Lower leg skin (tissue), 4 donors: Measurements from ENCODE around the gene STRC. TPM values are rescaled to one million over a fixed set of nuclear protein-coding genes. Genes with fewer than 3 reads are reported as not detected.
"Not testable (repeated sequence)": the region's sequence is repeated elsewhere in the genome, so short reads cannot be mapped to it uniquely, and the experiment has no call there.

Experiments used
- DNase-seq, 2 donors: peaks; one replicate each; pipeline ENCODE4 v3.0.0-alpha.2; 2019; ENCODE audit warnings: low spot score in 2 of 2
- H3K4me3 ChIP-seq: fragments of 200-600 bp; sonication (generic); 2 replicates; pipeline ENCODE4 v1.5.1; 2017; ENCODE audit warnings: mild to moderate bottlenecking, low read depth; ENCODE audit not compliant: poor library complexity, severe bottlenecking
- CTCF ChIP-seq, 3 donors: fragments of 450-650 bp; IDR thresholded peaks; one replicate each; pipeline ENCODE4 v1.5.1; 2016; ENCODE audit warnings: antibody characterized with exemption in 3 of 3, mild to moderate bottlenecking in 3 of 3, moderate library complexity in 2 of 3
- POLR2A ChIP-seq, 2 donors: fragments of 450-650 bp; IDR thresholded peaks; one replicate each; pipeline ENCODE4 v1.6.1; 2016 to 2017; ENCODE audit warnings: antibody characterized with exemption in 2 of 2, mild to moderate bottlenecking in 1 of 2, moderate library complexity in 1 of 2
- WGBS, 2 donors: methylation state at CpG; one replicate each; pipeline ENCODE4 v1.1.5; 2018; 5-methylcytosine and 5-hydroxymethylcytosine counted together
- intact Hi-C: fragments of 100-400 bp; cut with DNase I; formaldehyde crosslinking; loops from one replicate; pipeline ENCODE4 v1.15.0; 2023; ENCODE audit warnings: low total_unique reads
- total RNA-seq, 4 donors: library from RNA; depleted of rRNA; stranded (reverse); fragments of >200 nt; gene quantifications; one replicate each; pipeline ENCODE4 v1.1.0, GENCODE V29; 2016

The STRC gene
- total RNA-seq, 4 donors from 2014 or later: 0.23 to 0.69 (median 0.38) TPM; not detected in 1

GRCh38 chr15:43602233-43602632 is 16.4 kb downstream of the STRC start:
- WGBS, 2 donors: 56 to 61% methylated on average over 6 of the region's 6 CpGs
- DNase-seq, H3K4me3 ChIP-seq, intact Hi-C loops: not testable (repeated sequence)

- intact Hi-C loops, DNase-seq, H3K4me3 ChIP-seq: not testable (repeated sequence)
- WGBS, 2 donors: no CpG with 5 or more reads among the region's 2 CpGs
These were observed 18.4 kb downstream of the STRC start for GRCh38 chr15:43600200-43600599.

- H3K4me3 ChIP-seq, intact Hi-C loops, DNase-seq: not testable (repeated sequence)
- 84 to 88% methylated on average over 6 of the region's 6 CpGs for WGBS, 2 donors
These were observed 19.5 kb downstream of the STRC start for GRCh38 chr15:43599131-43599530.

- intact Hi-C loops, H3K4me3 ChIP-seq, DNase-seq: not testable (repeated sequence)
- WGBS, 2 donors: no CpG with 5 or more reads among the region's 43 CpGs
These were observed 25.0 kb downstream of the STRC start, which contains the start of gene CKMT1B for GRCh38 chr15:43593328-43594190. Gene CKMT1B (plus strand): TSS chr15:43594027. CDS start chr15:43594219, 192 bp downstream.

GRCh38 chr15:43592841-43593240 is 25.8 kb downstream of the STRC start:
- DNase-seq, H3K4me3 ChIP-seq, intact Hi-C loops: not testable (repeated sequence)
- WGBS, 2 donors: 8 to 10% methylated on average over 4 of the region's 8 CpGs

GRCh38 chr15:43589778-43590466 is 28.7 kb downstream of the STRC start, which contains the start of gene PPIP5K1:
Gene PPIP5K1 (minus strand): TSS chr15:43590208. CDS start chr15:43584504, 5,704 bp downstream.
- intact Hi-C loops, DNase-seq, H3K4me3 ChIP-seq: not testable (repeated sequence)
- no CpG with 5 or more reads among the region's 54 CpGs for WGBS, 2 donors

GRCh38 chr15:43574607-43575006 is 44.0 kb downstream of the STRC start:
- WGBS, 2 donors: no CpG with 5 or more reads among the region's 1 CpG
- intact Hi-C loops, DNase-seq, H3K4me3 ChIP-seq: not testable (repeated sequence)

- intact Hi-C loops, H3K4me3 ChIP-seq, DNase-seq: not testable (repeated sequence)
- WGBS, 2 donors: 40% methylated on average over 1 of the region's 2 CpGs; no CpG with 5 or more reads in 1 of the 2 donors
These were observed 52.0 kb downstream of the STRC start for GRCh38 chr15:43566615-43567014.

GRCh38 chr15:43563793-43564192 is 54.8 kb downstream of the STRC start:
- H3K4me3 ChIP-seq, DNase-seq, intact Hi-C loops: not testable (repeated sequence)
- no CpG with 5 or more reads among the region's 8 CpGs for WGBS, 2 donors

- WGBS, 2 donors: no CpG with 5 or more reads among the region's 3 CpGs
- H3K4me3 ChIP-seq, intact Hi-C loops: not testable (repeated sequence)
These were observed 55.8 kb downstream of the STRC start for GRCh38 chr15:43562753-43563152.

GRCh38 chr15:43552986-43553385 is 65.6 kb downstream of the STRC start:
- no peak overlapping the region for H3K4me3 ChIP-seq
- 59 to 66% methylated on average over 2 of the region's 2 CpGs for WGBS, 2 donors
- no peak for DNase-seq
- TF ChIP-seq POLR2A (IDR thresholded peaks at IDR 0.05) (no peak), CTCF (IDR thresholded peaks at IDR 0.05) (no peak)
- intact Hi-C loops: no loop called here

More at GRCh38 chr15:43562753-43563152, 55.8 kb downstream of the STRC start:
- not testable (repeated sequence) for DNase-seq
